GM08714 (cell line): ENCODE data around the gene TFAM.
"Not testable (repeated sequence)": the region's sequence is repeated elsewhere in the genome, so short reads cannot be mapped to it uniquely, and the experiment has no call there.

ENCODE experiments used
- H3K4me3 ChIP-seq: fragments of 200-500 bp; sonication (Bioruptor generic); 2 replicates; pipeline ENCODE4 v1.5.1; 2014; ENCODE audit warnings: mild to moderate bottlenecking, low read length, inconsistent platforms
- ZNF274 ChIP-seq: IDR thresholded peaks from 2 replicates; pipeline ENCODE4 v1.6.1; 2012; ENCODE audit warnings: mild to moderate bottlenecking, low read depth, low read length

Gene TFAM

GRCh38 chr10:58396057-58396456 lies 10.8 kb downstream of the TFAM start:
- no peak for TF ChIP-seq ZNF274

GRCh38 chr10:58397830-58398229 lies 12.6 kb downstream of the TFAM start:
- no peak overlapping the region for H3K4me3 ChIP-seq
- no peak for TF ChIP-seq ZNF274

More at GRCh38 chr10:58396057-58396456, 10.8 kb downstream of the TFAM start:
- H3K4me3 ChIP-seq, result no peak overlapping the region

GRCh38 chr10:58399410-58399809 lies 14.2 kb downstream of the TFAM start:
- no peak for TF ChIP-seq ZNF274

GRCh38 chr10:58400609-58401008 lies 15.4 kb downstream of the TFAM start:
- TF ChIP-seq ZNF274, result no peak
- H3K4me3 ChIP-seq, result no peak overlapping the region

More at GRCh38 chr10:58399410-58399809, 14.2 kb downstream of the TFAM start:
- no peak overlapping the region for H3K4me3 ChIP-seq

DNA sequence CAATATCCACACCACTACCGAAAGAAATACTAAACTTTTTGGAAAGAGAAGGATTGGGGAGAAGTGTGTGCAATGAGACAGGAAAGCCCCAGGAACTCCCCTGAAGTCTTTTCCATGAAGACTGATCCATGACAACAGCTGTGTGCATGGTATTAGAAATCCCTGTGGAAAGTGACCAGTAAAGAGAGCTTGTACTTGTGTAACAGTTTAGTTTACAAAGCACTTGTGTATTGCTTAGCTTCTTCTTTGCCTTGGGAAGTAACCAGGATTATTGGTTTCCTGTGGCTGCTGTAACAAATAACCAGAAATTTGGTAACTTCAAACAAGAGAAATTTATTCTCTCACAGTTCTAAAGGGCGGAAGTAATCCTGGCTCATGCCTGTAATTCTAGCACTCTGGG lies 18.8 kb downstream of the TFAM start:
- no peak for TF ChIP-seq ZNF274
- no peak overlapping the region for H3K4me3 ChIP-seq

DNA sequence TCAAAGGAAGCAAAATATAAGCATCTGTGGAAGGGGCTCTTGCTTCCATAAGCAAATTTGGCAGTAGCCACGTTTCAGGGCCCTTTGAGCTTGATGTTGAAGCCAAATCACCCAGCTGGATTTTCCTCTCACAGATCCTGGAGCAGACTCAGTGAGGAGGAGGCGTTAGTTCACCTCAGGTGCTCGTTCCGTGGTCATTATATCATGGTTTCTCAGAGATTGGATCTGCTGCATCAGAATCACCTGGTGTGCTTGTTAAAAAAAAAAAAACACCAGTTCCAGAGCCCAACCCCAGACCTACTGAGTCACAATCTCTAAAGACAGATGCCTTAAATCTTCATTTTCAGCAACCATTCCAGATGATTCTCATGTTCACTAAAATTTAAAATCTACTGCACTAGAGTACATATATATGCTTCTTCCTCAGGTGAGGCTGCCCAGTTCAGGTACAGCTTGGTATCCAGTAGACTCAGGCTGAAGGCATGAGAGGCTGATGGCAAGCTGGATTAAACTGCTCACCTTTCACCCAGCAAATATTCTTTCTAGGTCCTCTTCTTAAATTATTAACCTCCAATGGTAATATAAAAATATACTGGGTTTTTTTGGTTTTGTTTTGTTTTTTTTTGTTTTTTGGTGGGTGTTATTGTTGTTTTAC lies 24.9 kb downstream of the TFAM start:
- no peak overlapping the region for H3K4me3 ChIP-seq
- no peak for TF ChIP-seq ZNF274

DNA sequence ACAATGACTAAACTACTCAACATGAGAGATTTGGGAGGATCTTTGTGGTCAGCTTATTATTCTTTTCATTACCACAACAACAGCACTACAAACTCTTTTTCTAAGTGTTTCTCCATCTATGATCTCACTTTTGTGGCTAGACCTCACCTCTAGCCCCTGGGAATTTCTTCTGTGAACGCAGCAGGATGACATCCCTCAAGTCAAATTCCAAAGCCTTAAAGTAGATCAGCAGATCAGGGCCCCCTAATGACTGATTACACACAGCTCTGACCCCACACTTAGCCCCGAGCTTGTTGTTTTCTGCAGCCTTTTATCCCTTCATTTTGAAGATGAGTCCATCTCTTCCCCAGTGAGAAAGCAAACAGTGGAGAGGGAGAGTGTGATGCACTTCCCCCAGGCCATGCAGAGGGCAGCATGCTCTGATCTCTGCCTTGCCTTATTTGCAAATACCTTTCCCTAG lies 27.3 kb downstream of the TFAM start:
- TF ChIP-seq ZNF274, result no peak
- no peak overlapping the region for H3K4me3 ChIP-seq

- TF ChIP-seq ZNF274, result no peak
- no peak overlapping the region for H3K4me3 ChIP-seq
Observed at GRCh38 chr10:58414270-58415041, 29.2 kb downstream of the TFAM start.

DNA sequence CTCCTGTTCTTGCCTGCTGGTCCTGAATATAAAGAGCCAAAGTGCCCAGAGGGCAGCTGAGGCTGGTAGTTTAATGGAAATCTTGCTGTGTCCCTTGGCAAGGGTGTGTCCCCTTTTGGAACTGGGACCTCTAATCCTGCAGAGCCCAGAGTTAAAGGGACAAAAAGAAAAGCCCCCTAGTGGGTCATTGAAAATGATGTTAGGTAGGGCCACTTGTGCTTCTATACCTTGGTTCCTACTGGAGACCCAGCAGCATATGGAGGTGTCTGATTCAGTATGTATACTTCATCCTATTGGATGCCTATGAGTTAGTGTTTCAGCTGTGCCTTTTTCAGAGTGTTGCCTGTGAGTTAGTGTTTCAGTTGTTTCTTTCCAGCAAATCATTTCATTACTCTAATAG lies 30.5 kb downstream of the TFAM start:
- no peak overlapping the region for H3K4me3 ChIP-seq
- TF ChIP-seq ZNF274, result no peak

DNA sequence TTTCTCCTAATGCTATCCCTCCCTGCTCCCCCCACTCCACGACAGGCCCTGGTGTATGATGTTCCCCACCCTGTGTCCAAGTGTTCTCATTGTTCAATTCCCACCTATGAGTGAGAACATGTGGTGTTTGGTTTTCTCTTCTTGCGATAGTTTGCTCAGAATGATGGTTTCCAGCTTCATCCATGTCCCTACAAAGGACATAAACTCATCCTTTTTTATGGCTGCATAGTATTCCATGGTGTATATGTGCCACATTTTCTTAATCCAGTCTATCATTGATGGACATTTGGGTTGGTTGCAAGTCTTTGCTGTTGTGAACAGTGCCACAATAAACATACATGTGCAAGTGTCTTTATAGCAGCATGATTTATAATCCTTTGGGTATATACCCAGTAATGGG lies 32.7 kb downstream of the TFAM start:
- not testable (repeated sequence) for H3K4me3 ChIP-seq

DNA sequence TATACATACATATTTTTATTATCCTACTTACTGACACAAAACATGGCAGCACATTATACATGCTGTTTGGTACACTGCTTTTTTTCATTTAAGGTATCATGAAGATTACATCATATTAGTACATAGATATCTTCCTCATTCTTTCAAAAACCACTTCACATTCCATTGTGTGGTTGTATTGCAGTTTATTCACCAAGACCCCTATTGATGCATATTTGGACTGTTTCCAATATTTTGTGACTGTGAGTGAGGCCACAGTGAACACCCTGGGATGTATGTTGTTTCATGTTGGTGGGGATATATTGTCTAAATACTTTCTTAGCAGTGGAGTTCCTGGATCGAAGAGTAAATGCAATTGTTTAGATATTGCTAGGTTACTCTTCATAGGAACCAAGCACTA lies 39.0 kb downstream of the TFAM start:
- H3K4me3 ChIP-seq, result no peak overlapping the region

GRCh38 chr10:58428436-58428835 lies 43.2 kb downstream of the TFAM start:
- not testable (repeated sequence) for H3K4me3 ChIP-seq

More for the DNA sequence above, 39.0 kb downstream of the TFAM start:
- no peak for TF ChIP-seq ZNF274

- TF ChIP-seq ZNF274, result no peak
- no peak overlapping the region for H3K4me3 ChIP-seq
Observed at GRCh38 chr10:58431903-58432302, 46.7 kb downstream of the TFAM start.

DNA sequence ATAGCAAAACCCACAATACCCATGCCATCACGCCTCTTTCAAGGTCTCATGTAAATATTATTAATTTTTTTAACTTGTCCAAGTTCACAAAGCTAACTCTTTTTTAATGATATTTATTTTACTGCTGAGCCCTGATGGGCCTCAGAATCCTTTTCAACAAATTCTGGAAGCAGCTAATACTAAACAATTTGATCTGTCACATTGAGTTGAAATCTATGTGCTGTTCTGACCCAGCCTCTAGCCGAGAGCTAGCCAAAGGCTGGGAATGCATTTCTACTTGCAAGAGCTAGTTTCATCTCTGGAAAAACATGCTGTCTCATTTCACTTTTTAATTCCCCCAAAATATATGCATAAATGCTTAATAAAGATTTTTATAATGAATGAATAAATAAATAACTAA lies 47.9 kb downstream of the TFAM start:
- no peak for TF ChIP-seq ZNF274
- no peak overlapping the region for H3K4me3 ChIP-seq

DNA sequence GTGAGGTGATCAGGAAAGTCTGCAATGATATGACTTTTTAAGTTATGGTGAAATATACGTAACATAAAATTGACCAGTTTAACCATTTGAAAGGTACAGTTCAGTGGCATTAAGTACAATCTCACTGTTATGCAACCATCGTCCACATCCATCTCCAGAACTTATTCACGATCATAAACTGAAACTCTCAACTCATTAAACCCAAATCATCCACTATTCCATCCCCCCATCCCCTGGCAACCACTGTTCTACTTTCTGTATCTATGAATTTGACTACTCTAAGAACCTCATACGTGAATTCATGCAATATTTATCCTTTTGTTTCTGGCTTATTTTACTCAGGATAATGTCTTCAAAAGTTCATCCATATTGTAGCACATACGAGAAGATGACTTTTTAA lies 48.4 kb downstream of the TFAM start:
- TF ChIP-seq ZNF274, result no peak

More for the DNA sequence above, 48.4 kb downstream of the TFAM start:
- no peak overlapping the region for H3K4me3 ChIP-seq
